IMR-90 (cell line): ENCODE results near the gene MKKS. TPM values are rescaled to one million over a fixed set of nuclear protein-coding genes. Genes with fewer than 3 reads are reported as not detected.

Experiments used
- ATAC-seq: fragments of 200-7000 bp; cut with Tn5 transposase; 2 replicates; pipeline ENCODE4 v1.9.1; 2020; ENCODE audit warnings: low read depth, mild to moderate bottlenecking, moderate library complexity
- BruUV-seq: library from RNA; stranded (reverse); fragments of 400-500 nt; replicated peaks from 2 replicates; lab custom pipeline; 2021; lab: Mats Ljungman, UMichigan
- CTCF ChIA-PET: fragments of 300-600 bp; formaldehyde crosslinking; extraction: SDS; loops from one replicate; lab custom pipeline; 2021; ENCODE audit warnings: antibody characterized with exemption; lab: Yijun Ruan, JAX
- POLR2A ChIA-PET: fragments of 300-600 bp; sonication (Branson Sonifier 250); formaldehyde crosslinking; loops from one replicate; lab custom pipeline; 2022; ENCODE audit warnings: antibody characterized with exemption; ENCODE audit not compliant: unreplicated experiment; lab: Charles Lee
- DNase-seq: peaks from one replicate; pipeline ENCODE4 v3.0.0; 2013
- H2AFZ ChIP-seq: replicated peaks from 2 replicates; pipeline ENCODE3; 2013; ENCODE audit warnings: low read length, mild to moderate bottlenecking; ENCODE audit not compliant: poor library complexity
- H2AK5ac ChIP-seq: 2 replicates; pipeline ENCODE4 v1.6.1; 2013; ENCODE audit warnings: low read depth, low read length, inconsistent platforms
- H2AK9ac ChIP-seq: replicated peaks from 2 replicates; pipeline ENCODE3; 2013; ENCODE audit warnings: mild to moderate bottlenecking, low read depth, low read length, moderate library complexity; ENCODE audit not compliant: poor library complexity
- H2BK120ac ChIP-seq: 2 replicates; pipeline ENCODE4 v1.6.1; 2013; ENCODE audit warnings: low read depth, low read length, inconsistent platforms
- H2BK15ac ChIP-seq: 3 replicates; pipeline ENCODE4 v1.6.1; 2013; ENCODE audit warnings: low read depth, low read length, inconsistent platforms
- H2BK20ac ChIP-seq: 2 replicates; pipeline ENCODE4 v1.6.1; 2013; ENCODE audit warnings: low read depth, mild to moderate bottlenecking, inconsistent platforms, low read length, moderate library complexity
- H2BK5ac ChIP-seq: 2 replicates; pipeline ENCODE4 v1.6.1; 2013; ENCODE audit warnings: mild to moderate bottlenecking, low read depth, low read length, inconsistent platforms; ENCODE audit not compliant: poor library complexity, severe bottlenecking
- H3K14ac ChIP-seq: replicated peaks from 2 replicates; pipeline ENCODE4 v1.6.1; 2013; ENCODE audit warnings: low read depth, low read length, inconsistent platforms
- H3K18ac ChIP-seq: 2 replicates; pipeline ENCODE4 v1.6.1; 2013; ENCODE audit warnings: low read depth, low read length, control low read depth
- H3K23ac ChIP-seq: 2 replicates; pipeline ENCODE4 v1.6.1; 2013; ENCODE audit warnings: low read depth, low read length, inconsistent platforms
- H3K27ac ChIP-seq: 2 replicates; pipeline ENCODE4 v1.5.1; 2013; ENCODE audit warnings: mild to moderate bottlenecking, control low read depth, low read length; ENCODE audit not compliant: insufficient read depth
- H3K27me3 ChIP-seq: 2 replicates; pipeline ENCODE4 v1.6.1; 2013; ENCODE audit warnings: low read length; ENCODE audit not compliant: control insufficient read depth, insufficient read depth
- H3K36me3 ChIP-seq: 2 replicates; pipeline ENCODE4 v1.6.1; 2013; ENCODE audit warnings: low read length, mixed read lengths; ENCODE audit not compliant: control insufficient read depth, insufficient read depth
- H3K4ac ChIP-seq: 2 replicates; pipeline ENCODE4 v1.6.1; 2013; ENCODE audit warnings: low read depth, low read length, inconsistent platforms
- H3K4me1 ChIP-seq: 2 replicates; pipeline ENCODE4 v1.6.1; 2013; ENCODE audit warnings: low read length, mixed read lengths; ENCODE audit not compliant: control insufficient read depth, insufficient read depth
- H3K4me2 ChIP-seq: 2 replicates; pipeline ENCODE4 v1.6.1; 2013; ENCODE audit warnings: low read depth, mild to moderate bottlenecking, control low read depth, low read length, moderate library complexity
- H3K4me3 ChIP-seq: 2 replicates; pipeline ENCODE4 v1.5.1; 2013; ENCODE audit warnings: low read depth, mild to moderate bottlenecking, control low read depth, low read length, moderate library complexity; ENCODE audit not compliant: insufficient read depth
- H3K56ac ChIP-seq: 2 replicates; pipeline ENCODE4 v1.6.1; 2013; ENCODE audit warnings: low read length, inconsistent platforms; ENCODE audit not compliant: insufficient read depth; ENCODE audit errors: extremely low read depth
- H3K79me1 ChIP-seq, 2 experiments: 2 replicates each; pipeline ENCODE4 v1.6.1; 2013; ENCODE audit warnings: low read length in 2 of 2, inconsistent platforms in 1 of 2, low read depth in 1 of 2
- H3K9ac ChIP-seq: 2 replicates; pipeline ENCODE4 v1.6.1; 2013; ENCODE audit warnings: low read depth, low read length, control low read depth
- H3K9me1 ChIP-seq: 2 replicates; pipeline ENCODE4 v1.6.1; 2013; ENCODE audit warnings: low read length, inconsistent platforms; ENCODE audit not compliant: insufficient read depth
- H3K9me3 ChIP-seq: 2 replicates; pipeline ENCODE4 v1.6.1; 2013; ENCODE audit warnings: low read length; ENCODE audit not compliant: control insufficient read depth, insufficient read depth
- H4K20me1 ChIP-seq: 2 replicates; pipeline ENCODE4 v1.6.1; 2013; ENCODE audit warnings: low read length, inconsistent platforms; ENCODE audit not compliant: insufficient read depth
- H4K5ac ChIP-seq: 2 replicates; pipeline ENCODE4 v1.6.1; 2013; ENCODE audit warnings: mild to moderate bottlenecking, low read depth, low read length, control low read depth
- H4K8ac ChIP-seq, 2 experiments: 2 replicates each; pipeline ENCODE4 v1.6.1; 2013; ENCODE audit warnings: low read depth in 2 of 2, low read length in 2 of 2, control low read depth in 1 of 2, inconsistent platforms in 1 of 2
- H4K91ac ChIP-seq: 2 replicates; pipeline ENCODE4 v1.6.1; 2013; ENCODE audit warnings: low read depth, low read length, inconsistent platforms; ENCODE audit not compliant: insufficient read depth
- BHLHE40 ChIP-seq: fragments of 150-350 bp; IDR thresholded peaks from 2 replicates; pipeline ENCODE4 v1.6.1; 2016; ENCODE audit warnings: mild to moderate bottlenecking, low read depth, low read length
- CEBPB ChIP-seq: IDR thresholded peaks from 2 replicates; pipeline ENCODE4 v1.6.1; 2012; ENCODE audit warnings: low read depth, low read length, improper control_type of control experiment
- CHD1 ChIP-seq: IDR thresholded peaks from 2 replicates; pipeline ENCODE4 v1.6.1; 2012; ENCODE audit warnings: low read depth, low read length, improper control_type of control experiment
- CTCF ChIP-seq: conservative IDR thresholded peaks from 2 replicates; pipeline ENCODE4 v1.5.1; 2012; ENCODE audit warnings: mild to moderate bottlenecking, low read depth, low read length, improper control_type of control experiment
- FOS ChIP-seq: fragments of 150-350 bp; IDR thresholded peaks from 2 replicates; pipeline ENCODE4 v1.6.1; 2016; ENCODE audit warnings: low read depth, low read length
- MAFK ChIP-seq: IDR thresholded peaks from 2 replicates; pipeline ENCODE4 v1.6.1; 2012; ENCODE audit warnings: low read depth, low read length, improper control_type of control experiment
- MAZ ChIP-seq: IDR thresholded peaks from 2 replicates; pipeline ENCODE4 v1.6.1; 2012; ENCODE audit warnings: low read depth, mild to moderate bottlenecking, low read length, improper control_type of control experiment, moderate library complexity, borderline replicate concordance
- MXI1 ChIP-seq: IDR thresholded peaks from 2 replicates; pipeline ENCODE4 v1.6.1; 2012; ENCODE audit warnings: low read depth, mild to moderate bottlenecking, low read length, moderate library complexity, borderline replicate concordance
- NFE2L2 ChIP-seq: fragments of 150-350 bp; IDR thresholded peaks from 2 replicates; pipeline ENCODE4 v1.6.1; 2016; ENCODE audit warnings: low read depth, mild to moderate bottlenecking, low read length
- POLR2A ChIP-seq: IDR thresholded peaks from 2 replicates; pipeline ENCODE4 v1.6.1; 2012; ENCODE audit warnings: mild to moderate bottlenecking, low read depth, low read length
- RAD21 ChIP-seq: IDR thresholded peaks from 2 replicates; pipeline ENCODE4 v1.6.1; 2012; ENCODE audit warnings: low read length, improper control_type of control experiment
- RCOR1 ChIP-seq: IDR thresholded peaks from 2 replicates; pipeline ENCODE4 v1.6.1; 2012; ENCODE audit warnings: mild to moderate bottlenecking, low read length, improper control_type of control experiment; ENCODE audit not compliant: insufficient replicate concordance
- RFX5 ChIP-seq: IDR thresholded peaks from 2 replicates; pipeline ENCODE4 v1.8.0; 2012; ENCODE audit warnings: low read depth, mild to moderate bottlenecking, low read length, moderate library complexity
- SMC3 ChIP-seq: fragments of 150-350 bp; IDR thresholded peaks from 2 replicates; pipeline ENCODE4 v1.6.1; 2016; ENCODE audit warnings: low read depth, mild to moderate bottlenecking, antibody characterized with exemption, low read length, moderate library complexity
- WGBS, 2 experiments: methylation state at CpG; one replicate each; pipeline versions ENCODE4 v1.1.5 to v1.1.7; 2013; ENCODE audit warnings: missing lambda C conversion rate in 2 of 2; ENCODE audit not compliant: insufficient read length in 1 of 2; ENCODE audit errors: extremely low coverage in 2 of 2; 5-methylcytosine and 5-hydroxymethylcytosine counted together
- dilution Hi-C: fragments of 300-500 bp; cut with HindIII; formaldehyde crosslinking; loops from one replicate; pipeline ENCODE4 v1.14.3; 2018; ENCODE audit warnings: low sequenced_read_pairs; ENCODE audit not compliant: unreplicated experiment
- in situ Hi-C: fragments of 300-500 bp; cut with MboI; formaldehyde crosslinking; loops from 3 replicates; pipeline ENCODE4 v1.14.3; 2019; ENCODE audit warnings: low sequenced_read_pairs, inconsistent platforms, mixed read lengths
- intact Hi-C: fragments of 100-400 bp; cut with micrococcal nuclease; formaldehyde crosslinking; loops from 2 replicates; pipeline ENCODE4 v1.10.0; 2022
- polyA plus RNA-seq, 3 experiments: library from polyadenylated mRNA; depleted of rRNA; stranded (reverse); fragments of >200 nt; gene quantifications; 2 replicates each; pipeline ENCODE4 v1.2.3, GENCODE V29; 2012; ENCODE audit warnings: low replicate concordance in 1 of 3
- total RNA-seq: library from RNA; depleted of rRNA; stranded (reverse); fragments of >200 nt; gene quantifications from 2 replicates; pipeline ENCODE4 v1.2.3, GENCODE V29; 2012
- TF ChIP-seq, protein P1 (sequence below): fragments of 150-350 bp; IDR thresholded peaks from 2 replicates; pipeline ENCODE4 v1.6.1; 2016; ENCODE audit warnings: low read depth, mild to moderate bottlenecking, low read length, moderate library complexity, borderline replicate concordance
- TF ChIP-seq, protein P2 (sequence below): fragments of 150-350 bp; IDR thresholded peaks from 2 replicates; pipeline ENCODE4 v1.6.1; 2017; ENCODE audit warnings: mild to moderate bottlenecking, antibody characterized with exemption, low read length, low read depth

Gene MKKS
- total and polyA plus RNA-seq, 2 of the 4 experiments (the other 2 are of a cell fraction): 6.9 to 7.5 TPM

GRCh38 chr20:10360878-10361277, 73.1 kb downstream of the MKKS start:
- BruUV-seq: no TSS peak
- CTCF ChIA-PET: no interaction called here
- in situ Hi-C loops: no loop called here

More at GRCh38 chr20:10360878-10361277, 73.1 kb downstream of the MKKS start:
- Histone ChIP-seq H3K56ac (no peak overlapping the region), H2BK20ac (no peak overlapping the region), H3K4me3 (no peak overlapping the region), H3K79me1 (no peaks in the 10 kb centered on the region), H3K4me1 (0 out of 2 replicates have a peak, but pooled peaks cover 1% of the 10 kb centered on the region), H3K36me3 (no peaks in the 10 kb centered on the region), H3K9ac (no peak overlapping the region), H2BK120ac (no peak overlapping the region), H4K20me1 (no peaks in the 10 kb centered on the region), H2BK5ac (no peak overlapping the region), H3K9me3 (no peaks in the 10 kb centered on the region), H2AK9ac (no peak overlapping the region), H2BK15ac (no peak overlapping the region), H3K9me1 (no peaks in the 10 kb centered on the region), H3K4me2 (no peak overlapping the region), H2AFZ (no peak overlapping the region), H3K27me3 (no peaks in the 10 kb centered on the region; the same call in 1 of the 2 replicates), H3K14ac (no peak overlapping the region), H4K8ac (no peak overlapping the region), H3K18ac (no peak overlapping the region), H2AK5ac (no peak overlapping the region), H3K4ac (no peak overlapping the region), H4K91ac (no peak overlapping the region), H3K27ac (no peak overlapping the region), H3K23ac (no peak overlapping the region), H4K5ac (no peak overlapping the region)
- TF ChIP-seq RAD21: no peak
- no peak for TF ChIP-seq CTCF
- no peak for TF ChIP-seq CEBPB
- TF ChIP-seq, protein P1, sequence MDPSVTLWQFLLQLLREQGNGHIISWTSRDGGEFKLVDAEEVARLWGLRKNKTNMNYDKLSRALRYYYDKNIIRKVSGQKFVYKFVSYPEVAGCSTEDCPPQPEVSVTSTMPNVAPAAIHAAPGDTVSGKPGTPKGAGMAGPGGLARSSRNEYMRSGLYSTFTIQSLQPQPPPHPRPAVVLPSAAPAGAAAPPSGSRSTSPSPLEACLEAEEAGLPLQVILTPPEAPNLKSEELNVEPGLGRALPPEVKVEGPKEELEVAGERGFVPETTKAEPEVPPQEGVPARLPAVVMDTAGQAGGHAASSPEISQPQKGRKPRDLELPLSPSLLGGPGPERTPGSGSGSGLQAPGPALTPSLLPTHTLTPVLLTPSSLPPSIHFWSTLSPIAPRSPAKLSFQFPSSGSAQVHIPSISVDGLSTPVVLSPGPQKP: no peak
- TF ChIP-seq POLR2A: no peak
- no peak for TF ChIP-seq RCOR1
- TF ChIP-seq RFX5: no peak
- TF ChIP-seq CHD1: no peak
- no peak for TF ChIP-seq MAZ
- TF ChIP-seq SMC3: no peak
- no peak for TF ChIP-seq MXI1
- no peak for TF ChIP-seq NFE2L2
- TF ChIP-seq FOS: no peak
- TF ChIP-seq, protein P2, sequence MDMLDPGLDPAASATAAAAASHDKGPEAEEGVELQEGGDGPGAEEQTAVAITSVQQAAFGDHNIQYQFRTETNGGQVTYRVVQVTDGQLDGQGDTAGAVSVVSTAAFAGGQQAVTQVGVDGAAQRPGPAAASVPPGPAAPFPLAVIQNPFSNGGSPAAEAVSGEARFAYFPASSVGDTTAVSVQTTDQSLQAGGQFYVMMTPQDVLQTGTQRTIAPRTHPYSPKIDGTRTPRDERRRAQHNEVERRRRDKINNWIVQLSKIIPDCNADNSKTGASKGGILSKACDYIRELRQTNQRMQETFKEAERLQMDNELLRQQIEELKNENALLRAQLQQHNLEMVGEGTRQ: no peak
- TF ChIP-seq MAFK: no peak
- no peak for TF ChIP-seq BHLHE40
- WGBS, 2 experiments: no CpG with 5 or more reads among the region's 1 CpG
- no peak for DNase-seq
- dilution Hi-C loops: no loop called here
- ATAC-seq: no peak
- POLR2A ChIA-PET: no interaction called here
- intact Hi-C loops: no loop called here
